Small intestine (tissue), 7 donors: Measurements from ENCODE around the gene KLHL18. TPM values are rescaled to one million over a fixed set of nuclear protein-coding genes. Genes with fewer than 3 reads are reported as not detected.
"Not testable (repeated sequence)": the region's sequence is repeated elsewhere in the genome, so short reads cannot be mapped to it uniquely, and the experiment has no call there.

Source experiments
- DNase-seq, 2 donors: peaks; one replicate each; pipeline versions ENCODE4 v3.0.0 to v3.0.0-alpha.2; 2013
- FAIRE-seq: peaks from 2 replicates; lab custom pipeline; 2012; peaks lifted over from hg19 to GRCh38; lab: Jason Lieb, UNC
- H3K27ac ChIP-seq, 3 donors: one replicate each; pipeline ENCODE4 v1.5.1; 2013; ENCODE audit warnings: low read length in 2 of 3, mild to moderate bottlenecking in 2 of 3, control low read depth in 1 of 3, inconsistent platforms in 1 of 3, low read depth in 1 of 3, moderate library complexity in 1 of 3
- H3K27me3 ChIP-seq, 3 donors: one replicate each; pipeline ENCODE4 v1.6.1; 2013; ENCODE audit warnings: low read length in 3 of 3, inconsistent platforms in 1 of 3; ENCODE audit not compliant: control insufficient read depth in 3 of 3, insufficient read depth in 3 of 3
- H3K36me3 ChIP-seq, 3 donors: one replicate each; pipeline ENCODE4 v1.6.1; 2013; ENCODE audit warnings: low read length in 3 of 3, inconsistent platforms in 1 of 3, low read depth in 1 of 3, mild to moderate bottlenecking in 1 of 3, moderate library complexity in 1 of 3; ENCODE audit not compliant: control insufficient read depth in 3 of 3, insufficient read depth in 2 of 3
- H3K4me1 ChIP-seq, 3 donors: one replicate each; pipeline ENCODE4 v1.6.1; 2013; ENCODE audit warnings: low read length in 2 of 3, inconsistent platforms in 1 of 3, low read depth in 1 of 3, mild to moderate bottlenecking in 1 of 3, moderate library complexity in 1 of 3; ENCODE audit not compliant: control insufficient read depth in 3 of 3, insufficient read depth in 2 of 3
- H3K4me3 ChIP-seq, 3 donors: one replicate each; pipeline ENCODE4 v1.5.1; 2013; ENCODE audit warnings: low read length in 3 of 3, control low read depth in 1 of 3, inconsistent platforms in 1 of 3, low read depth in 1 of 3, mild to moderate bottlenecking in 1 of 3, moderate library complexity in 1 of 3
- H3K9me3 ChIP-seq, 2 donors: one replicate each; pipeline ENCODE4 v1.6.1; 2013; ENCODE audit warnings: low read depth in 1 of 2, low read length in 1 of 2; ENCODE audit not compliant: control insufficient read depth in 2 of 2, insufficient read depth in 1 of 2
- WGBS, 3 donors: extraction: QIAGEN DNeasy Blood & Tissue Kit; methylation state at CpG; one replicate each; pipeline ENCODE4 v1.1.7; 2013; 5-methylcytosine and 5-hydroxymethylcytosine counted together
- polyA plus RNA-seq, 4 donors: library from polyadenylated mRNA; stranded (reverse) in 3 of 4; unstranded in 1 of 4; fragments of 200-250 nt in 3 of 4; fragments of 120-200 nt in 1 of 4; gene quantifications; one replicate each; pipeline versions ENCODE4 v1.2.1 to v1.2.3, GENCODE V29; 2013
- donor health status: healthy with polysubstance abuse.
- donor health status: control.
- donor health status: control.
- donor health status: Bipolar disorder and iron deficiency.
- donor health status: healthy.

The KLHL18 gene
- polyA plus RNA-seq, 4 donors, result 8.8 to 23.3 (median 17.6) TPM

DNA sequence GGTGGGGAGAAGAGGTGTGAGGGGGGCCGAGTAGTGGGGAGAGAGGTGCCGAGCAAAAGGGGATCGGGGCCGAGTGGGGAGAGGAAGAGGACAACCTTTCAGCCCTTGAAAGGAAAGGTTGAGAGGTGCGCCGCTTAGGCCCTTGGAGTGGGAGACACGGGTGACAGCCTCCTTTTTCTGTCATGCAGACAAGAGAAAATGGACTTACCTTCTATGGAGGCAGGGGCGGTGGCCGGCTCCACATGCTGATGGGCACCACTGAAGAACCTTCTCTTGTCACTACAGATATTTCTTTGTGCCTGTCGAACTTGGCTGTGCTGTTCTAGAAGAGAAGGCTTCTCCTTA, 421 bp downstream of the KLHL18 start:
- no peaks in the 10 kb centered on the region for H3K9me3 ChIP-seq
- H3K4me3 ChIP-seq, result peak overlapping the region; percentile 89 to 90 (median 90)
- no peaks in the 10 kb centered on the region for H3K27me3 ChIP-seq
- peaks cover 0 to 8% (median 0%) of the 10 kb centered on the region in 3 donors for H3K36me3 ChIP-seq
- DNase-seq (peak in 1 of 2 donors; percentile 32), FAIRE-seq (no peak)
- H3K4me1 ChIP-seq, result peaks cover 0 to 9% (median 8%) of the 10 kb centered on the region in 3 donors
- 0 to 1% (median 1%) methylated on average over 10 of the region's 10 CpGs for WGBS, 3 donors
- peak overlapping the region; percentile 90 to 100 (median 91) for H3K27ac ChIP-seq

DNA sequence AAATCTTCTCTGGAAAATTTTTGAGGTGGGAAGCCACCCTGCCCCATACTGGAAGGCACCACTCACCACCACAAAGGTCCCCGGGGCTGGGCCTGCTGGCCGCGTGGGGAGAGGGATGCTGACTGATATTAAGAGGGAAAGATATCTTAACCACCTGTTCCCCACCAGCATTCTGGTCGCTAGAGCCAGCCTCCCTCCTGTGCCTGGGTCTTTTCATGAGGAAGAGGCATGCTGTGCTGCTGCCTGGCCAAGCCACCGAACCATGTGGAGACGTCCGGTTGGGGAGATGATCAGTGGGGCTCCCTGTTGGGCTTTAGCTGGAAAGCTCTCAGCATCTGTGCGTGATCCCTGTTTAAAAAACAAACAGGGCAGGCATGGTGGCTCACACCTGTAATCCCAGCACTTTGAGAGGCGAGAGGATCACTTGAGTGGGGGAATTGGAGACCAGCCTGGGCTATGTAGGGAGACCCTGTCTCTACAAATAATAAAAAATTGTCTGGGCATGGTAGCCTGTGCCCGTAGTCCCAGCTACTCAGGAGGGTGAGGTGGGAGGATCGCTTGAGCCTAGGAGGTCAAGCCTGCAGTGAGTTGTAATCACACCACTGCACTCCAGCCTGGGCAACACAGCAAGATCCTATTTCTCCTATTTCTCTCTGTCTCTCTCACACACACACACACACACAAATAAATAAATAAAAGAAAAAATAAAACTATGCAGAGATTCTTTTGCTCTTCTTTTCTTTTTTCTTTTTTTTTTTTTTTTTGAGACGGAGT, 1.0 kb downstream of the KLHL18 start:
- Histone ChIP-seq H3K9me3 (no peaks in the 10 kb centered on the region), H3K4me3 (peak overlapping the region; percentile 89 to 90 (median 90)), H3K27ac (peak overlapping the region in 2 of 3 donors; percentile 90 to 100), H3K4me1 (peaks cover 0 to 9% (median 8%) of the 10 kb centered on the region in 3 donors), H3K36me3 (peaks cover 0 to 10% (median 0%) of the 10 kb centered on the region in 3 donors), H3K27me3 (no peaks in the 10 kb centered on the region)
- DNase-seq (no peak), FAIRE-seq (no peak)
- 28 to 32% (median 28%) methylated on average over 12 of the region's 12 CpGs for WGBS, 3 donors

DNA sequence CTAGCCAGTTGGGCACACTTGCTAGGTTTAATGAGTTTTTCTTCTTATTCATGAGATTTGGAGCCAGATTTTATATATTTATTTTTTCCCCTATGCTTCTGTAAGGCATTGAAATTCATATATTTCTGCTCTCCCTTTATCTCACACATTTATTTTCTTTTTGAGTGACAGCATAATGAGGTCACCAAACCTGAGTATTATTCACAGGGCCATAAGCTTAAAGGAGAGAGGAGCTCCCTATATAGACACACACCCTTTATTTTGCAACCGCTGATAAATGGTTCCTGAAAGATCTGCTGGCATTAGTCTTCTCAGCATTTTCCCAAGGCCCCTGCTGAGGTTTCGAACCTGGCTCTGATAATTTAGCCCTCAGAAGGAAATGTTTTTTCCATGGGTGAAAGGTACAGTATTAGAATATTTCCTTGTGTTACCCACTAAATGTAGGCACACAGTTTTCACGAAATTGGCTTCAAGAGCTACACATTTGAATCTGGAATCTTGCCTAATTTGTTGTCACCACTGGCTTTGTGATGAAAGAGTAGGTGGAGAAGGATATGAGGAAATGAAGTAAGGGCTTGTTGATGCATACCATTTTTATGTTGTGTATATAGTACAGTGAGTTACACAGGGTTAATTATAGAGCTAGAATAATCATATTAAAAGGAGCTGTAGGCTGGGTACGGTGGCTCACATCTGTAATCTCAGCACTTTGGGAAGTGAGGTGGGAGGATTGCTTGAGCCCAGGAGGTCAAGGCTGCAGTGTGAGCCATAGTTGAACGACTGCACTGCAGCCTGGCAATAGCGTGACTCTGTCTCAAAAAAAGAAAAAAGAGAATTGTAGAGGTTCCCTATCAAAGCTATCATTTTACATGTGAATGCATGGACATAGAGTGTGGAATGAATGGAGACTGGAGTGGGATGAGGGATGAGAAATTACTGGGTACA, 6.5 kb downstream of the KLHL18 start:
- no peak for FAIRE-seq

DNA sequence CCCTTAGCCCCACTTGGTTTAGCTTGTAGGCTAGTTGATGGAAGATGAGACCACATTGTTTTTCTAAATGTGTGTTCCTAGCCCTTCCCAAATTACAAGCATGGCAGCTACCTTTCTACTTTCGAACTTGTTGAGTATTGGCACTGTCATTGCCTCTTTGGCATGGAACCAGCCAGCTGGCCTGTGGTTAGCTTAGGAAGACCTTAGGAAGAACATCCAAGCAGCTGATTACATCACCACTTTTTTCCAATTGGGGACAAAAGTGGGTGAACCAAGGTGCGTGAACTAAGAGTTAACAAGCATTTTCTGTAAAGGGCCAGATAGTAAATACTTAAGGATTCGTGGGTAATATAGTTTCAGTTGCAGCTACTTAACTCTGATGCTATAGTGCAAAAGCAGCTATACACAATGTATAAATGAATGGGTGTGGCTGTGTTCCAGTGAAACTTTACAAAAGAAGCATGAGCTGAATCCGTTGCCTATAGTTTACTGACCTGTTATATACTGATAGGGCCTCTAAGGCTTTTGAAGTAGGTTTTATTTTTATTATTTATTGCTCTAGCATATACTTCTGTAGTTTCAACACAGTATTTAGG, 8.5 kb downstream of the KLHL18 start:
- no peak for DNase-seq
- no peak overlapping the region for H3K27ac ChIP-seq

More for the DNA sequence above, 6.5 kb downstream of the KLHL18 start:
- DNase-seq, result no peak
- Histone ChIP-seq H3K4me3 (no peak overlapping the region), H3K9me3 (no peaks in the 10 kb centered on the region), H3K27ac (no peak overlapping the region), H3K4me1 (peaks cover 0 to 3% (median 0%) of the 10 kb centered on the region in 3 donors), H3K27me3 (no peaks in the 10 kb centered on the region), H3K36me3 (peaks cover 0 to 12% (median 2%) of the 10 kb centered on the region in 3 donors)
- 82 to 93% (median 86%) methylated on average over 6 of the region's 6 CpGs for WGBS, 3 donors

DNA sequence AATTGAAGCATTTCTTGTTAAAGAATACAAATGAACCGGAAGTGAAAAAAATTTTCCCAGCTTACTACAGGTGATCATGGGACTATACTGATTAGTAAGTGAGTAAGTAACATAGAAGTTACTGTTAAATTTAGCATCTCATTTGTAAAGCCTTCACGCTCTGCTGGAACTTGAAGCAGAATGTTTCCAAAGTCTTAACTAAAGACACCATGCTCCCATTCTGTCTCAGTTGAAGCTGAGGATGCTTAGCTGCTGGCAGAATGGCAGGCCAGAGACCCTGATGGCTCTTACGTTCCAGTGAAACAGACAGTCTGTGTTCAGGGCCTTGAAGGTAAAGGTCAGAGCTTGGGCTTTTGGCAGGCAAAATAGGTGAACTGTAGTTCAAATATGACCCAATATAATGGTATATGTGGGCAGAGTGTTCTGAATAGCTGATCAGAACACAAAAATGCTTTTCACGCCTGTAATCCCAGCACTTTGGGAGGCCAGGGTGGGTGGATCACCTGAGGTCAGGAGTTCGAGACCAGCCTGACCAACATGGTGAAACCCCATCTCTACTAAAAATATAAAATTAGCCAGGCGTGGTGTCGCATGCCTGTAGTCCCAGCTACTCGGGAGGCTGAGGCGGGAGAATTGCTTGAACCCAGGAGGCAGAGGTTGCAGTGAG, 9.1 kb downstream of the KLHL18 start:
- not testable (repeated sequence) for H3K27me3 ChIP-seq, FAIRE-seq, DNase-seq, H3K27ac ChIP-seq, H3K9me3 ChIP-seq, H3K4me1 ChIP-seq, H3K4me3 ChIP-seq
- 90 to 98% (median 93%) methylated on average over 9 of the region's 9 CpGs for WGBS, 3 donors
- peaks cover 0 to 14% (median 2%) of the 10 kb centered on the region in 3 donors for H3K36me3 ChIP-seq

More for the DNA sequence above, 8.5 kb downstream of the KLHL18 start:
- Histone ChIP-seq H3K9me3 (no peaks in the 10 kb centered on the region), H3K27me3 (no peaks in the 10 kb centered on the region), H3K4me1 (peaks cover 0 to under 1% (median 0%) of the 10 kb centered on the region in 3 donors), H3K36me3 (peaks cover 0 to 14% (median 2%) of the 10 kb centered on the region in 3 donors), H3K4me3 (no peak overlapping the region)
- 82 to 89% (median 87%) methylated on average over 4 of the region's 4 CpGs for WGBS, 3 donors
- FAIRE-seq, result no peak

DNA sequence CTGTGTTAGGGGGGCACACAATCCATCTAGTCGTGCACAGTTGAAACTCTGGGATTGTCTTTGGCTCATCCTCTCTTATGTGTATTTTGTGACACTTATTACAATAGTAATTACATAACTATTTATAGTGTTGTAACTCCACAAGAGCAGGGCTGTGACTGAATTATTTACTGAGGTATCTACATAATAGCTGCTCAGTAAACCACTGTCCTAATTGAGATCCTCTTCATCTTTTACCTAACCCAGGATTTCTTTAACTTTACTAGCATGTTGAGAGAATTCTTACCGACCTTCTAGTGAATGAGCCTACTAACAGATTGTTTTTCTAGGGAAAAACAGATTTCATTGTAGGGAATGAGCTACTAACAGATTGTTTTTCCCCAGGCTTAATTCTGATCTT, 11.1 kb downstream of the KLHL18 start:
- peaks cover 0 to 4% (median 0%) of the 10 kb centered on the region in 3 donors for H3K4me1 ChIP-seq
- WGBS, 3 donors, result 86 to 97% (median 92%) methylated on average over 2 of the region's 2 CpGs
- H3K4me3 ChIP-seq, result no peak overlapping the region
- FAIRE-seq (no peak), DNase-seq (no peak)
- H3K27me3 ChIP-seq, result no peaks in the 10 kb centered on the region
- no peak overlapping the region for H3K27ac ChIP-seq
- peaks cover 0 to 12% (median 2%) of the 10 kb centered on the region in 3 donors for H3K36me3 ChIP-seq
- H3K9me3 ChIP-seq, result no peaks in the 10 kb centered on the region

DNA sequence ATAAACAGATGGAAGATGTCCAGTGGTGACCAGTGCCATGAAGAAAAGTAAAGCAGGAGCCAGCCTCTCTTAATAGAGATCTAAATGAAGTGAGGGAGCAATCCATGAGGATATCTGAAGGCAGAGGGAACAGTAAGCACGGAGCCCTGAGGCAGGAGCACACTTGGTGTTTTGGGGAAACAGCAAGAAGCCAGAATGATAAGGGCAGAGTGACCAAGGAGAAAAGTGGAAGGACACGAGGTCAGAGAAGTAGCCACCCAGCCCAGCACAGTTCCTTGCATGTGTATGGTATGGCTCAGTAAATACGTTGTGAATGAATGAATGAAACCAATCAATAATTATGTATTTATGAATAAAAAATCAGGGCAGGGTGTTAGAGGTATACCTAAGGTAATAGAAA, 11.6 kb downstream of the KLHL18 start:
- no peak overlapping the region for H3K27ac ChIP-seq
- H3K9me3 ChIP-seq, result no peaks in the 10 kb centered on the region
- no peaks in the 10 kb centered on the region for H3K27me3 ChIP-seq
- 84 to 92% (median 90%) methylated on average over 3 of the region's 3 CpGs for WGBS, 3 donors
- FAIRE-seq (no peak), DNase-seq (no peak)
- H3K4me1 ChIP-seq, result peaks cover 0 to 4% (median 3%) of the 10 kb centered on the region in 3 donors
- no peak overlapping the region for H3K4me3 ChIP-seq
- H3K36me3 ChIP-seq, result peaks cover 0 to 12% (median 2%) of the 10 kb centered on the region in 3 donors
